SK-N-SH treated with all-trans-retinoic acid at 6 μM for 48 hours (cell line): ENCODE results near the gene RNASE9.

Experiments
- ISL1 ChIP-seq: fragments of 250-450 bp; sonication (Bioruptor Pico); IDR thresholded peaks from 2 replicates; pipeline ENCODE4 v2.1.2; 2022; ENCODE audit warnings: mild to moderate bottlenecking, moderate library complexity
- ZFP30 ChIP-seq: fragments of 450-650 bp; formaldehyde crosslinking; IDR thresholded peaks from 2 replicates; pipeline ENCODE4 v1.5.0; 2022; ENCODE audit warnings: mild to moderate bottlenecking, moderate library complexity
- ZNF70 ChIP-seq: fragments of 450-650 bp; formaldehyde crosslinking; IDR thresholded peaks from 2 replicates; pipeline ENCODE4 v1.5.0; 2020; ENCODE audit warnings: mild to moderate bottlenecking, moderate library complexity
- TF ChIP-seq, protein P1 (sequence below): fragments of 250-450 bp; sonication (Bioruptor Pico); IDR thresholded peaks from 2 replicates; pipeline ENCODE4 v1.5.1; 2020; ENCODE audit warnings: low read depth, mild to moderate bottlenecking, moderate library complexity

DNA sequence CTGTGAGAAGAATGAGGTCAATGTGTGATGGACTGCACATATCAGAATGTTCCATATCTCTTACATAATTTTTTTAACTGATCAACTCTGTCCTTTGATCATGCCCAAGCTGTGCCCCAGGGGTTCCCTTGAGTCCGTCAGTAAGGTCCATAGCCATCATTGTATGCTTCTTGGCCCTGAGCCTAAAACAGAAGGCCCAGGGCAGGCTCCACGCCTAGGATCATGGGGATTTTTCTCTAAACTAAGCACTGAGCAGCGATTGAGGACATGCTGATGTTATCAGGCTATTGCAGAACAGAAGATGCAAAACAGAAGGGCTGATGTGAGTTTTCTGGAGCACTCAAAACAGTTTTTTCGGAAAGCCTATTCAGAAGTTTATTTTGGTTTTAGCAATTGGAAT lies 20.9 kb downstream of the RNASE9 start:
- TF ChIP-seq ZFP30 (no peak), ISL1 (CRISPR knock-in tag) (no peak), ZNF70 (CRISPR knock-in tag) (no peak)
- TF ChIP-seq, protein P1, sequence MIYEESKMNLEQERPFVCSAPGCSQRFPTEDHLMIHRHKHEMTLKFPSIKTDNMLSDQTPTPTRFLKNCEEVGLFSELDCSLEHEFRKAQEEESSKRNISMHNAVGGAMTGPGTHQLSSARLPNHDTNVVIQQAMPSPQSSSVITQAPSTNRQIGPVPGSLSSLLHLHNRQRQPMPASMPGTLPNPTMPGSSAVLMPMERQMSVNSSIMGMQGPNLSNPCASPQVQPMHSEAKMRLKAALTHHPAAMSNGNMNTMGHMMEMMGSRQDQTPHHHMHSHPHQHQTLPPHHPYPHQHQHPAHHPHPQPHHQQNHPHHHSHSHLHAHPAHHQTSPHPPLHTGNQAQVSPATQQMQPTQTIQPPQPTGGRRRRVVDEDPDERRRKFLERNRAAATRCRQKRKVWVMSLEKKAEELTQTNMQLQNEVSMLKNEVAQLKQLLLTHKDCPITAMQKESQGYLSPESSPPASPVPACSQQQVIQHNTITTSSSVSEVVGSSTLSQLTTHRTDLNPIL, result no peak
